ENCODE measurements around the gene ENTREP1.

ENTREP1 gene

GRCh38 chr9:69377291-69377690 lies 52.3 kb downstream of the ENTREP1 start:
- H3K9me3 ChIP-seq (ENCODE audit: control insufficient read depth, low read depth, low read length) = no peaks in the 10 kb centered on the region
- H3K27ac ChIP-seq (ENCODE audit: low read length) = no peak overlapping the region
- no peak overlapping the region for H3K4me3 ChIP-seq (ENCODE audit: low read length)
- H3K4me1 ChIP-seq (ENCODE audit: control insufficient read depth, low read depth, low read length) = peaks cover 13% of the 10 kb centered on the region
- no peaks in the 10 kb centered on the region for H3K27me3 ChIP-seq (ENCODE audit: control insufficient read depth, insufficient read depth, low read length)
- H3K9ac ChIP-seq (ENCODE audit: low read length) = no peak overlapping the region
- no peaks in the 10 kb centered on the region for H3K36me3 ChIP-seq (ENCODE audit: control insufficient read depth, low read depth, low read length)

GRCh38 chr9:69377981-69378380 lies 53.0 kb downstream of the ENTREP1 start:
- H3K9me3 ChIP-seq (ENCODE audit: control insufficient read depth, low read depth, low read length) = no peaks in the 10 kb centered on the region
- no peaks in the 10 kb centered on the region for H3K27me3 ChIP-seq (ENCODE audit: control insufficient read depth, insufficient read depth, low read length)
- no peaks in the 10 kb centered on the region for H3K36me3 ChIP-seq (ENCODE audit: control insufficient read depth, low read depth, low read length)
- no peak overlapping the region for H3K27ac ChIP-seq (ENCODE audit: low read length)
- peaks cover 13% of the 10 kb centered on the region for H3K4me1 ChIP-seq (ENCODE audit: control insufficient read depth, low read depth, low read length)
- H3K9ac ChIP-seq (ENCODE audit: low read length) = no peak overlapping the region
- H3K4me3 ChIP-seq (ENCODE audit: low read length) = no peak overlapping the region

GRCh38 chr9:69379270-69379982 lies 54.4 kb downstream of the ENTREP1 start:
- Histone ChIP-seq H3K4me1 (ENCODE audit: control insufficient read depth, low read depth, low read length) (peaks cover 13% of the 10 kb centered on the region), H3K9ac (ENCODE audit: low read length) (no peak overlapping the region), H3K4me3 (ENCODE audit: low read length) (no peak overlapping the region), H3K27ac (ENCODE audit: low read length) (no peak overlapping the region), H3K36me3 (ENCODE audit: control insufficient read depth, low read depth, low read length) (peaks cover 1% of the 10 kb centered on the region), H3K27me3 (ENCODE audit: control insufficient read depth, insufficient read depth, low read length) (no peaks in the 10 kb centered on the region), H3K9me3 (ENCODE audit: control insufficient read depth, low read depth, low read length) (no peaks in the 10 kb centered on the region)

- Histone ChIP-seq H3K36me3 (ENCODE audit: control insufficient read depth, low read depth, low read length) (peaks cover 3% of the 10 kb centered on the region), H3K4me1 (ENCODE audit: control insufficient read depth, low read depth, low read length) (peaks cover 10% of the 10 kb centered on the region), H3K9me3 (ENCODE audit: control insufficient read depth, low read depth, low read length) (no peaks in the 10 kb centered on the region), H3K4me3 (ENCODE audit: low read length) (no peak overlapping the region), H3K9ac (ENCODE audit: low read length) (no peak overlapping the region), H3K27ac (ENCODE audit: low read length) (no peak overlapping the region), H3K27me3 (ENCODE audit: control insufficient read depth, insufficient read depth, low read length) (no peaks in the 10 kb centered on the region)
These were observed 55.3 kb downstream of the ENTREP1 start for GRCh38 chr9:69380301-69380700.

- no peak overlapping the region for H3K27ac ChIP-seq (ENCODE audit: low read length)
- H3K4me3 ChIP-seq (ENCODE audit: low read length) = no peak overlapping the region
These were observed 55.8 kb downstream of the ENTREP1 start for GRCh38 chr9:69380811-69381210.

GRCh38 chr9:69382135-69382534 lies 57.1 kb downstream of the ENTREP1 start:
- no peaks in the 10 kb centered on the region for H3K27me3 ChIP-seq (ENCODE audit: control insufficient read depth, insufficient read depth, low read length)
- H3K36me3 ChIP-seq (ENCODE audit: control insufficient read depth, low read depth, low read length) = peaks cover 3% of the 10 kb centered on the region
- no peak overlapping the region for H3K27ac ChIP-seq (ENCODE audit: low read length)
- no peak overlapping the region for H3K4me3 ChIP-seq (ENCODE audit: low read length)
- peaks cover 6% of the 10 kb centered on the region for H3K4me1 ChIP-seq (ENCODE audit: control insufficient read depth, low read depth, low read length)
- H3K9ac ChIP-seq (ENCODE audit: low read length) = no peak overlapping the region
- no peaks in the 10 kb centered on the region for H3K9me3 ChIP-seq (ENCODE audit: control insufficient read depth, low read depth, low read length)

More at GRCh38 chr9:69380811-69381210, 55.8 kb downstream of the ENTREP1 start:
- Histone ChIP-seq H3K36me3 (ENCODE audit: control insufficient read depth, low read depth, low read length) (peaks cover 3% of the 10 kb centered on the region), H3K9ac (ENCODE audit: low read length) (no peak overlapping the region), H3K9me3 (ENCODE audit: control insufficient read depth, low read depth, low read length) (no peaks in the 10 kb centered on the region), H3K27me3 (ENCODE audit: control insufficient read depth, insufficient read depth, low read length) (no peaks in the 10 kb centered on the region), H3K4me1 (ENCODE audit: control insufficient read depth, low read depth, low read length) (peaks cover 10% of the 10 kb centered on the region)

GRCh38 chr9:69385581-69386033 lies 60.6 kb downstream of the ENTREP1 start:
- Histone ChIP-seq H3K9ac (ENCODE audit: low read length) (no peak overlapping the region), H3K27me3 (ENCODE audit: control insufficient read depth, insufficient read depth, low read length) (no peaks in the 10 kb centered on the region)

GRCh38 chr9:69386651-69387050 lies 61.6 kb downstream of the ENTREP1 start:
- H3K36me3 ChIP-seq (ENCODE audit: control insufficient read depth, low read depth, low read length) = peaks cover 6% of the 10 kb centered on the region
- H3K9ac ChIP-seq (ENCODE audit: low read length) = no peak overlapping the region
- no peak overlapping the region for H3K4me3 ChIP-seq (ENCODE audit: low read length)
- H3K27me3 ChIP-seq (ENCODE audit: control insufficient read depth, insufficient read depth, low read length) = no peaks in the 10 kb centered on the region
- no peaks in the 10 kb centered on the region for H3K9me3 ChIP-seq (ENCODE audit: control insufficient read depth, low read depth, low read length)
- H3K4me1 ChIP-seq (ENCODE audit: control insufficient read depth, low read depth, low read length) = peaks cover 6% of the 10 kb centered on the region
- no peak overlapping the region for H3K27ac ChIP-seq (ENCODE audit: low read length)

More at GRCh38 chr9:69385581-69386033, 60.6 kb downstream of the ENTREP1 start:
- Histone ChIP-seq H3K27ac (ENCODE audit: low read length) (no peak overlapping the region), H3K4me1 (ENCODE audit: control insufficient read depth, low read depth, low read length) (peaks cover 6% of the 10 kb centered on the region), H3K36me3 (ENCODE audit: control insufficient read depth, low read depth, low read length) (peaks cover 6% of the 10 kb centered on the region), H3K9me3 (ENCODE audit: control insufficient read depth, low read depth, low read length) (no peaks in the 10 kb centered on the region), H3K4me3 (ENCODE audit: low read length) (no peak overlapping the region)

- Histone ChIP-seq H3K4me1 (ENCODE audit: control insufficient read depth, low read depth, low read length) (no peaks in the 10 kb centered on the region), H3K27ac (ENCODE audit: low read length) (no peak overlapping the region), H3K36me3 (ENCODE audit: control insufficient read depth, low read depth, low read length) (peaks cover 6% of the 10 kb centered on the region), H3K9ac (ENCODE audit: low read length) (no peak overlapping the region), H3K9me3 (ENCODE audit: control insufficient read depth, low read depth, low read length) (no peaks in the 10 kb centered on the region), H3K27me3 (ENCODE audit: control insufficient read depth, insufficient read depth, low read length) (no peaks in the 10 kb centered on the region), H3K4me3 (ENCODE audit: low read length) (no peak overlapping the region)
These were observed 63.6 kb downstream of the ENTREP1 start for GRCh38 chr9:69388596-69388995.

GRCh38 chr9:69389437-69389995 lies 64.5 kb downstream of the ENTREP1 start:
- no peak overlapping the region for H3K27ac ChIP-seq (ENCODE audit: low read length)
- no peak overlapping the region for H3K9ac ChIP-seq (ENCODE audit: low read length)
- H3K4me1 ChIP-seq (ENCODE audit: control insufficient read depth, low read depth, low read length) = no peaks in the 10 kb centered on the region
- peaks cover 4% of the 10 kb centered on the region for H3K36me3 ChIP-seq (ENCODE audit: control insufficient read depth, low read depth, low read length)
- no peaks in the 10 kb centered on the region for H3K27me3 ChIP-seq (ENCODE audit: control insufficient read depth, insufficient read depth, low read length)
- H3K9me3 ChIP-seq (ENCODE audit: control insufficient read depth, low read depth, low read length) = no peaks in the 10 kb centered on the region
- H3K4me3 ChIP-seq (ENCODE audit: low read length) = no peak overlapping the region

GRCh38 chr9:69391487-69391886 lies 66.5 kb downstream of the ENTREP1 start:
- Histone ChIP-seq H3K4me1 (ENCODE audit: control insufficient read depth, low read depth, low read length) (no peaks in the 10 kb centered on the region), H3K27ac (ENCODE audit: low read length) (no peak overlapping the region), H3K4me3 (ENCODE audit: low read length) (no peak overlapping the region), H3K27me3 (ENCODE audit: control insufficient read depth, insufficient read depth, low read length) (no peaks in the 10 kb centered on the region), H3K9ac (ENCODE audit: low read length) (no peak overlapping the region), H3K9me3 (ENCODE audit: control insufficient read depth, low read depth, low read length) (no peaks in the 10 kb centered on the region), H3K36me3 (ENCODE audit: control insufficient read depth, low read depth, low read length) (peaks cover 3% of the 10 kb centered on the region)

- no peaks in the 10 kb centered on the region for H3K4me1 ChIP-seq (ENCODE audit: control insufficient read depth, low read depth, low read length)
- no peak overlapping the region for H3K9ac ChIP-seq (ENCODE audit: low read length)
- no peaks in the 10 kb centered on the region for H3K27me3 ChIP-seq (ENCODE audit: control insufficient read depth, insufficient read depth, low read length)
- H3K27ac ChIP-seq (ENCODE audit: low read length) = no peak overlapping the region
- H3K9me3 ChIP-seq (ENCODE audit: control insufficient read depth, low read depth, low read length) = no peaks in the 10 kb centered on the region
- H3K36me3 ChIP-seq (ENCODE audit: control insufficient read depth, low read depth, low read length) = peaks cover 3% of the 10 kb centered on the region
- H3K4me3 ChIP-seq (ENCODE audit: low read length) = no peak overlapping the region
These were observed 66.9 kb downstream of the ENTREP1 start for GRCh38 chr9:69391946-69392345.

Measured in iPS-18a (cell line).